Measurements from ENCODE around the gene NEURL4.
"Not testable (repeated sequence)": the region's sequence is repeated elsewhere in the genome, so short reads cannot be mapped to it uniquely, and the experiment has no call there.

The NEURL4 gene

DNA sequence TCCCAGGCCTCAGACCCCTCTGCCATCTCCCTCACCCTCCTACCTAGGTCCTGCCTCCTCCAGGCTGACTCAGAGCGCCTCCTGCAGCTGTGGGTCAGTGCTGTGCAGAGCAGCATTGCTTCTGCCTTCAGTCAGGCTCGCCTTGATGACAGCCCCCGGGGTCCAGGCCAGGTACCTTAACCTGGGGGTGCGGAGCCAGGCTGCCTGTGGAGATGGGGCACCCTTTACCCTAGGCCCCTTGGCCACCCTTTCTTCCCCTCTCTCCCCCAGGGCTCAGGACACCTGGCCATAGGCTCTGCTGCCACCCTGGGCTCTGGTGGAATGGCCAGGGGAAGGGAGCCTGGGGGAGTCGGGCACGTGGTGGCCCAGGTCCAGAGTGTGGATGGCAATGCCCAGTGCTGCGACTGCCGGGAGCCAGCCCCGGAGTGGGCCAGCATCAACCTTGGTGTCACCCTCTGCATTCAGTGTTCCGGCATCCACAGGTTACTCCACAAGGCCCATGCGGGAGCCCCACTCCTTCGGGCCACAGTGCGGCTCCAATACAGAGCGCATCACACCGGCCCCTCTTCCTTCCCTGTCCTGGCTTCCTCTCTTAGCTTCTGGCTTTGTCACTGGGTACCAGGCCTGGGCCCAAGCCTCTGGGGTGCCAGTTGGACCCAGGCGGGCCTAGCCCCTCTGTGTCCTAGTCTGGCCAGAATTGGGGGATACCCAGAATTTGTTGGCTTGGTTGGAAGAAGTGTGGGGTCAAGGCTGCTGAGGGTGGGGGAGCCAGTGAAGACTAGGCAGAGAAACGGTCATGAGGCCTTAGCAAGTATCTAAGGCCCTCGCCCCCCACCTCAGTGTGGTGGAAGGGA lies 17.9 kb upstream of the NEURL4 start:
- no peak for DNase-seq (ENCODE audit: insufficient read length)
- TF ChIP-seq POLR2A (IDR thresholded peaks at IDR 0.05; ENCODE audit: low read depth, low read length) = no peak
- no peak for FAIRE-seq

DNA sequence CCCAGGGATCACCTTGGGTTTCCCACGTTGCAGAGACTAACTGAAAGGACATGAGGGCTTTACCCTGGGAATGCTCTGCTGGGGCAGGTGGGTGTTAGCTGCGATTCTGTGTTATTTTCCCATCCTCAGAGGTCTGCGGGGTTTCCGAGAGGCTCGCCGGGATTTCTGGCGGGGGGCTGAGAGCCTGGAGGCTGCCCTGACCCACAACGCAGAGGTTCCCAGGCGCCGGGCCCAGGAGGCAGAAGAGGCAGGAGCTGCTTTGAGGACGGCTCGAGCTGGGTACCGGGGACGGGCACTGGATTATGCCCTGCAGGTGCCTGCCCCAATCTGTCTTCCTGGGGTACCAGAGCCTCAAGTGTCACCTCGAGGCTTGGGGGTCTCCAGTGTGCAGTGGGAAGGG lies 14.1 kb upstream of the NEURL4 start:
- DNase-seq (ENCODE audit: insufficient read length) (no peak), FAIRE-seq (no peak)
- TF ChIP-seq POLR2A (IDR thresholded peaks at IDR 0.05; ENCODE audit: low read depth, low read length) = no peak

DNA sequence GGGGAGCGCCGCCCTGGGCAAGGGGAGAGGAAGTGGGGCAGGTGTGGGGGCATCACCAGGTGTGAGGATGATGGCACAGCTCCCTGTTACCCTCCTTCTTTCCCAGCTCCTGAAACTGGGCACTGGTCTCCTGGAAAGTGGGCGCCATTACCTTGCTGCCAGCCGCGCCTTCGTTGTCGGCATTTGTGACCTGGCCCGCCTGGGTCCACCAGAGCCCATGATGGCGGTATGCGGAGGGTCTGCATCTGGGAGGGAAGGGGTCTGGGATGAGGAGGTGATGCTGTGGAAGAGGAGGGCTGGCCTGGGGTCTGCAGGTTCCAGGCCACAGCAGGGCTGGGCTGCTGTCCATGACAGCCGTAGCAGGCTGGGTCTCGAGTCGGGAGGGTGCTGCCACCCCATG lies 12.7 kb upstream of the NEURL4 start:
- DNase-seq (ENCODE audit: insufficient read length) = no peak
- TF ChIP-seq POLR2AphosphoS5 (IDR thresholded peaks at IDR 0.05; ENCODE audit: low read depth, low read length) (no peak), TAF1 (IDR thresholded peaks at IDR 0.05; ENCODE audit: borderline replicate concordance, low read depth, low read length) (no peak), POLR2A (IDR thresholded peaks at IDR 0.05; ENCODE audit: low read depth, low read length) (no peak)
- no peak for FAIRE-seq

DNA sequence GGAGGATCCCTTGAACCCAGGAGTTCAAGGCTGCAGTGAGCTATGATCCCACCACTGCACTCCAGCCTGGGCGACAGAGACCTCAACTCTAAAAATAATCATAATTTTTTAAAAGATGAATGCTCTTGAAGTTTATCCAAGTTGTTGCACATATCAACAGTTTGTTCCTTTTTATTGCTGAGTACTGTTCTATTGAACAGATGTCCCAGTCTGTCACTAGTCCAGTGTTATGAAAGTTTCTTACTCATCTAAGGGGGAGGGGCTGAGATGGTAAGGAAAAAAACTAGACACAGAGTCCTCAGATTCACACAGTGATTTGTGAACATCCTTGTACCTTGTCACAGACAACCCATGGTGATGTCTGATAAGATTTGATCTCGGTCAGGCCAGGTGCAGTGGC lies 11.0 kb upstream of the NEURL4 start:
- TF ChIP-seq POLR2AphosphoS5 (IDR thresholded peaks at IDR 0.05; ENCODE audit: low read depth, low read length) = no peak
- no peak for TF ChIP-seq TAF1 (IDR thresholded peaks at IDR 0.05; ENCODE audit: borderline replicate concordance, low read depth, low read length)
- TF ChIP-seq POLR2A (IDR thresholded peaks at IDR 0.05; ENCODE audit: low read depth, low read length) = no peak
- DNase-seq (ENCODE audit: insufficient read length) = no peak
- FAIRE-seq = no peak

DNA sequence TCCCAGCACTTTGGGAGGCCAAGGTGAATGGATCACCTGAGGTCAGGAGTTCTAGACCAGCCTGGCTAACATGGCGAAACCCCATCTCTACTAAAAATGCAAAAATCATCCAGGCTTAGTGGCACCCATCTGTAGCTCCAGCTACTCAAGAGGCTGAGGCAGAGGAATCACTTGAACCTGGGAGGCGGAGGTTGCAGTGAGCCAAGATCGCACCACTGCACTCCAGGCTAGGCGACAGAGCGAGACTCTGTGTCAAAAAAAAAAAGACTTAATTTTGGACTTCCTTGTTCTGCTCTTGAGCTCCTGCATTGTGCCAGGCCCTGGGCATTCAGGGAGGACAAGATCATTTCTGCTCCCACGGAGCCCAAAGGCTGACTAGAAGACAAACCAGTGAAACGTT lies 8.5 kb upstream of the NEURL4 start:
- FAIRE-seq; DNase-seq (ENCODE audit: insufficient read length): not testable (repeated sequence)

DNA sequence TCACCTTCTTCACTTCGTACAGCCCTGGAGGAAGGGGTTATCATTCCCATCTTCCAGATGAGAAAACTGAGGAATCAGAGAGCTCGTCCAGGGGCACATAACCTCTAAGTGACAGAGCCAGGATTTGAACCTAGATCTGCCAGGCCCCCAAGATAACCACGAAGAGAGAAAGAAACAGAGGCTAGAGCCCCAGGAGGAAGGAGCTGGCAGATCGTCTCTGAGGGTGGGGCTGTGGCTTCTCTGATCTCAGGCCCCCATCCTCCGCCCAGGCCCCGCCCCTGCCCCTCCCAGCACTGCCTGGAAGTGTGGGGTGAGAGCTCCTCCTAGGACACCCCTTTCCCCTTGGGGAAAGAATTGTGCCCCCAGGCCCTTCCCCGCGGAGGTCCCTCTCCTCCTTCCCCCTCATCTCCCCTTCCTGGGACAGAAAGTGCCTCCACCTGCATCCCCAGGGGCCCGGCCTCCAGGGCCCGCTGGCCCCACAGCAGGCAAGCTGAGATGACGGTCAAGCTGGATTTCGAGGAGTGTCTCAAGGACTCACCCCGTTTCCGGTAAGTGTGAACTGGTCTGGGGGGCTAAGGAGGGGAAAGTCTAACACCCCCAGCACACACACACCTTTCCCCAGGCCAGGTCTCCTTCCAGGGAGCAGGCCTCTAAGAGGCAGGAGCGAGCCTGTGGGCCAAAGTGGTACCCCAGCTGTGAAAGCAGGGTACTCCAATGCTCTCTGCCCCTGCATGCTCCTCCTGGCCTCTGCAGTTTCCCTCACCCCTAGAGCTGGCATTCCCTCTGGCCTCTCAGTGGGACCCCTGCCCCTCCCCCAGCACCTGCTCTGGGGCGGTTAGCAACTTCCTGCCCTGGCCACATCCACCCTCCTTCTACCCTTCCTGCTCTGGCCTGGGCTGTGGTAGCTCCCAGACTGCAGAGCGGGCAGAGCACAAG lies 7.4 kb upstream of the NEURL4 start, which contains the start of gene ACAP1:
Gene ACAP1, plus strand, starts transcription at position 290 of the 936 bp plus-strand sequence. Its CDS starts 206 bp downstream, at position 496.
- DNase-seq (ENCODE audit: insufficient read length) (peak; percentile 79), FAIRE-seq (peak; percentile 96)

DNA sequence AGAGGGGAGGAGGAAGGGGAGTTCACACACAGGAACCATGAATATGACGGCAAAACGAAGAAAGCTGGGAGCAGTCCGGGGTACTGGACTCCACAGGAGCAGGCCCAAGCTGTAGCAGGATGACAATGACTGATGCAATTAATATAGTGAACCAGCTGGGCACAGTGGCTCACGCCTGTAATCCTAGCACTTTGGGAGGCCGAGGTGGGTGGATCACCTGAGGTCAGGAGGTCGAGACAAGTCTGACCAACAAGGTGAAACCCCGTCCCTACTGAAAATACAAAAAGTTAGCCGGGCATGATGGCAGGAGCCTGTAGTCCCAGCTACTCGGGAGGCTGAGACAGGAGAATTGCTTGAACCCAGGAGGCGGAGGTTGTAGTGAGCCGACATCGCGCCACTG lies 6.6 kb upstream of the NEURL4 start:
- peak; percentile 88 for FAIRE-seq
- DNase-seq (ENCODE audit: insufficient read length) = not testable (repeated sequence)

More for the DNA sequence above, 7.4 kb upstream of the NEURL4 start, which contains the start of gene ACAP1:
- TF ChIP-seq TAF1 (IDR thresholded peaks at IDR 0.05; ENCODE audit: borderline replicate concordance, low read depth, low read length) = peak; percentile 46; the same call in 1 of the 2 replicates
- TF ChIP-seq POLR2AphosphoS5 (IDR thresholded peaks at IDR 0.05; ENCODE audit: low read depth, low read length) = peak; percentile 62
- TF ChIP-seq POLR2A (IDR thresholded peaks at IDR 0.05; ENCODE audit: low read depth, low read length) = peak; percentile 65

DNA sequence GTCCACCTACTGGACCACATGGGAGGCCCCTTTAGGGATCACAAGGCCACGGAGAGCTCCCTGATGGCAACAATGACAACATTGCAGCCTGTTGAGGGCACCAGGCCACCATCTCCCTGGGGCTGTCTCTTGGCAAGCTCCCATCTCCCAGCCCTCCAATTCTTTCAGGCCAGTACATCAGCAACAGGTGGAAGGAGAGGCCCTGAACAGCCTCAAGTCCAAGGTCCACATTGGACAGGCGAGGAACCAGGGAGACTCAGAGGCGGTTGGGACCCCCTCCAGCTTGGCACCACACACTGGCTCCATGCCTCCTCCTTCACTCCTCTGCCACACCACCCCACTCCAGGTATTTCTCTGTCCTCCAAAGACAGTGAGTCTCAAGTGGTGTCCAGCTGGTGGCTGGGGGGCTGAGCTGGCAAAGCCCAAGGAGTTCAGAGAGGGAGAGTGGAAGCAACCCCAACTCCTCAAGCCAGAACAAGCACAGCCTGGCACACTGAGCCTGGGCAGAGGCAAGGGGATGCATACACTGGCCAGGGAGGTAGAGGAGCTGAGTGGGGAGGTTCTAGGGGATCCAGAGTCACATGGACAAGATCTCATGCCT lies 5.9 kb upstream of the NEURL4 start:
- TF ChIP-seq TAF1 (IDR thresholded peaks at IDR 0.05; ENCODE audit: borderline replicate concordance, low read depth, low read length) = no peak
- no peak for TF ChIP-seq POLR2A (IDR thresholded peaks at IDR 0.05; ENCODE audit: low read depth, low read length)
- TF ChIP-seq POLR2AphosphoS5 (IDR thresholded peaks at IDR 0.05; ENCODE audit: low read depth, low read length) = no peak
- DNase-seq (ENCODE audit: insufficient read length) (no peak), FAIRE-seq (no peak)

DNA sequence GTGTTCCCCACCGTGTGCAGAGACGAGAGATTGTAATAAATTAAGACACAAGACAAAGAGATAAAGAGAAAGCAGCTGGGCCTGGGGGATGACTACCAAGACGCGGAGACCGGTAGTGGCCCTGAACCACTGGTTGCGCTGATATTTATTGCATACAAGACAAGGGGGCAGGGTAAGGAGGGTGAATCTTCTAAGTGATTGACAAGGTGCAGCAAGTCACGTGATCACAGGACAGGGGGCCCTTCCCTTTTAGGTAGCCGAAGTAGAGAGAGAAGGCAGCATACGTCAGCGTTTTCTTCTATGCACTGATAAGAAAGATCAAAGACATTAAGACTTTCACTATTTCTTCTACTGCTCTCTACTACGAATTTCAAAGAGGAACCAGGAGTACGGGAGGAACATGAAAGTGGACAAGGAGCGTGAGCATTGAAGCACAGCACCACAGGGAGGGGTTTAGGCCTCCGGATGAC lies 3.5 kb upstream of the NEURL4 start:
- not testable (repeated sequence) for DNase-seq (ENCODE audit: insufficient read length)
- FAIRE-seq = peak; percentile 83
- TF ChIP-seq POLR2A (IDR thresholded peaks at IDR 0.05; ENCODE audit: low read depth, low read length) = peak; percentile 65; the same call in 1 of the 2 replicates

DNA sequence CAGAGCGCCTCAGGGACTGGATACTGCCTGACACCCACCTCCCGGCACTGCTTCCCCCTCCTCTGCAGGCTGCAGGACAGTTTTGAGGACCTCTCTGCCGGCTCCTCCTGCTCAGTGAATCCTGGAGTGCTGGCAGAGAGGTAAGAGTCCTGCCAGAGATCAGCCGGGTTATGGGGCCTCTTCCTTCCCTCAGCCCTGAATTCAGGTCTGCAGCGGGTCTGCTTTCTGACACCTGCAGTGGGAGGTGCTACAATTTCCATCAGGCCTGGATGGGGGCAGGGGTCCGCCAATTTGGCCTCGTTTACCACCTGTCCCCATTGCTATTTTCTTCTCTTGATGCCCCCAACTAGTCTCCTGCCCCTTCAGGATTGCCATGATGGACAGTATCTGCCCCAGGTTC lies 3.0 kb upstream of the NEURL4 start:
- TF ChIP-seq TAF1 (IDR thresholded peaks at IDR 0.05; ENCODE audit: borderline replicate concordance, low read depth, low read length) (no peak), POLR2A (IDR thresholded peaks at IDR 0.05; ENCODE audit: low read depth, low read length) (no peak)
- no peak for FAIRE-seq
- no peak for DNase-seq (ENCODE audit: insufficient read length)

DNA sequence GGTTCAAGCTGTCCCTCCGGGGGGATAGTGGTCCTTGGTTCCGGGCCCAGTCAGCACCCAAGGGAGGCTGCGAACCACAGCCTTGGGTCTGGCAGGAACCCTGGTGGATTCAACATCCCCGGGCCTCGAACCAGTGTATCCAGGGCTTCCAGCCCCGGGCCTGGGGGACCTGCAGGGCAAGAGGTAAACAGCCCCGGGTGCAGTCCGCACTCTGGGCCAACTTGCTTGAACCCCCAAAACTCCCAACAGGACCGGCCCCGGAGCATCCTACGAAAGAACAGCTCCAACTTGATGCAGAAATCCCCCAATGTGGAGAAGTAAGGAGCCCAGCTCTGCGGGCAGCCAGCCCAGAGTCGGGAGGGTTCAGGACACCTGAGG lies 1.5 kb upstream of the NEURL4 start:
- TF ChIP-seq TAF1 (IDR thresholded peaks at IDR 0.05; ENCODE audit: borderline replicate concordance, low read depth, low read length) = no peak
- no peak for TF ChIP-seq POLR2AphosphoS5 (IDR thresholded peaks at IDR 0.05; ENCODE audit: low read depth, low read length)
- TF ChIP-seq POLR2A (IDR thresholded peaks at IDR 0.05; ENCODE audit: low read depth, low read length) = no peak
- DNase-seq (ENCODE audit: insufficient read length) = no peak
- FAIRE-seq = no peak
